NT2/D1 (cell line): ENCODE data around the gene RNF212.

Experiments
- DNase-seq: peaks from one replicate; pipeline ENCODE4 v3.0.0-alpha.2; 2011; ENCODE audit warnings: low read depth, low spot score
- H3K27me3 ChIP-seq: 2 replicates; pipeline ENCODE4 v1.6.0; 2011; ENCODE audit warnings: mild to moderate bottlenecking; ENCODE audit not compliant: insufficient read length, insufficient read depth
- H3K36me3 ChIP-seq: 2 replicates; pipeline ENCODE4 v1.6.1; 2011; ENCODE audit warnings: mild to moderate bottlenecking, low read length, mixed read lengths; ENCODE audit not compliant: insufficient read depth, insufficient read length
- H3K4me1 ChIP-seq: 2 replicates; pipeline ENCODE4 v1.5.1; 2011; ENCODE audit not compliant: insufficient read depth, insufficient read length
- H3K4me3 ChIP-seq: 2 replicates; pipeline ENCODE4 v1.5.1; 2011; ENCODE audit warnings: low read depth; ENCODE audit not compliant: insufficient read length
- H3K9ac ChIP-seq: 2 replicates; pipeline ENCODE4 v1.6.0; 2011; ENCODE audit warnings: low read depth; ENCODE audit not compliant: insufficient read length
- H3K9me3 ChIP-seq: 2 replicates; pipeline ENCODE4 v1.5.1; 2011; ENCODE audit warnings: mild to moderate bottlenecking, low read length; ENCODE audit not compliant: insufficient read depth
- SUZ12 ChIP-seq: IDR thresholded peaks from 2 replicates; pipeline ENCODE4 v1.6.1; 2011; ENCODE audit not compliant: insufficient read length, insufficient read depth; ENCODE audit errors: extremely low read depth
- YY1 ChIP-seq: IDR thresholded peaks from 2 replicates; pipeline ENCODE4 v1.6.1; 2011; ENCODE audit not compliant: insufficient read length, insufficient read depth
- ZNF274 ChIP-seq: IDR thresholded peaks from 2 replicates; pipeline ENCODE4 v1.6.1; 2011; ENCODE audit warnings: mild to moderate bottlenecking, low read depth, low read length

The RNF212 gene, protein sequence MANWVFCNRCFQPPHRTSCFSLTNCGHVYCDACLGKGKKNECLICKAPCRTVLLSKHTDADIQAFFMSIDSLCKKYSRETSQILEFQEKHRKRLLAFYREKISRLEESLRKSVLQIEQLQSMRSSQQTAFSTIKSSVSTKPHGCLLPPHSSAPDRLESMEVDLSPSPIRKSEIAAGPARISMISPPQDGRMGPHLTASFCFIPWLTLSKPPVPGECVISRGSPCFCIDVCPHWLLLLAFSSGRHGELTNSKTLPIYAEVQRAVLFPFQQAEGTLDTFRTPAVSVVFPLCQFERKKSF

DNA sequence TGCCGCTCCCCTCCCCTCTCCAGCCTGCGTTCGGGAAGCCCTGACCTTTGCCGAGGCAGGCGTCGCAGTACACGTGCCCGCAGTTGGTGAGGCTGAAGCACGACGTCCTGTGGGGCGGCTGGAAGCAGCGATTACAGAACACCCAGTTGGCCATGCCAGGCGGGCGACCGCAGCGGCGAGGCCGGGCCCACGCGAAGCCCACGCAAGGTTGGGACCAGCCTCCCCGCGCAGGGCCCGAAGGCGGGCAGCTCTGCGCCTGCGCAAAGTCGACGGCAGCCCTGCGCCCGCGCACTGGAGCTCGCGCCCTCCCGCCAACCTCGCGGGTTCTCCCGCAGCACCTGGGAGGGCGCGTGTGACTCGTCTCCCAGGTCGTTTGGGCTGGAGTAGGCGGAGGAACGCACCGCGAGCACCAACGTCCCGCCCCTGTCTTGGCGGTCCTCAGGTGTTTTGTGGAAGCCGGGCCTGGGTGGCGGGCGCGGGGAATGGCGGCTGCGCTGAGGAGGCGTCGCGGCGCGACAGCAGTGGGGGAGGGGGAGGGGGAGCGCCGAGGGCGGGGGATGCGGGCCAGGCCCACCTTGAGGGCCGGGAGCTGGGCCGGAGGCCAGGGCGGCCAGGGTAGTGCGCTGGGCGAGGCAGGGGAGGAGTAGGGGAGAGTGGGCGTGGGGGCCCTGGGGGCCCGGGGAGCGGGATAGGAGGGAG, at the start of gene RNF212:
Gene RNF212 (minus strand): TSS at position 254 of the 699 bp plus-strand sequence. CDS start 100 bp downstream, at position 154.
- no peak within 1 kb of the TSS for H3K4me3 ChIP-seq

DNA sequence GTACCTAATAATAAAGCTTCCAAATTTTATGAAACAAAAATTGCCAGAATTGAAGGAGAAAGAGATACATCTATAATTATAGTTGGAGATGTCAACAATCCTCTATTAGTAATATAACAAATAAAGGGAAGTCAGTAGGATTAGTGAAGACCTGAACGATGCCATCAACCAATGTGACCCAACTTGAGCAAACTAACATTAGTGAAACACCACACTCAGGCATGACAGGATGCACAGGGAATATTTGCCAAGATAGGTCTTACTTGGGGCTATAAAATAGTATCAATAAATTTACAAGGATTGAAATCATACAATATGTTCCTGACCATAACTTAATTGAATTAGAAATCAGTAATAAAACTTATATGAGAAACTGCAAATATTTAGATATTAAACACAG, 47.0 kb upstream of the RNF212 start:
- Histone ChIP-seq H3K27me3 (peaks cover 3% of the 10 kb centered on the region), H3K36me3 (no peaks in the 10 kb centered on the region), H3K4me3 (no peak overlapping the region), H3K9me3 (peaks cover 24% of the 10 kb centered on the region; the same call in 1 of the 2 replicates), H3K9ac (no peak overlapping the region), H3K4me1 (no peaks in the 10 kb centered on the region)
- TF ChIP-seq SUZ12 (no peak), ZNF274 (no peak), YY1 (no peak)
- no peak for DNase-seq

More for the DNA sequence above, at the start of gene RNF212:
- Histone ChIP-seq H3K4me1 (peaks cover 3% of the 10 kb centered on the region), H3K9ac (no peak within 1 kb of the TSS), H3K36me3 (no peaks in the 10 kb centered on the region), H3K27me3 (no peaks in the 10 kb centered on the region), H3K9me3 (no peaks in the 10 kb centered on the region)
- no peak for DNase-seq
- TF ChIP-seq ZNF274: no peak
- no peak for TF ChIP-seq YY1
- no peak for TF ChIP-seq SUZ12

DNA sequence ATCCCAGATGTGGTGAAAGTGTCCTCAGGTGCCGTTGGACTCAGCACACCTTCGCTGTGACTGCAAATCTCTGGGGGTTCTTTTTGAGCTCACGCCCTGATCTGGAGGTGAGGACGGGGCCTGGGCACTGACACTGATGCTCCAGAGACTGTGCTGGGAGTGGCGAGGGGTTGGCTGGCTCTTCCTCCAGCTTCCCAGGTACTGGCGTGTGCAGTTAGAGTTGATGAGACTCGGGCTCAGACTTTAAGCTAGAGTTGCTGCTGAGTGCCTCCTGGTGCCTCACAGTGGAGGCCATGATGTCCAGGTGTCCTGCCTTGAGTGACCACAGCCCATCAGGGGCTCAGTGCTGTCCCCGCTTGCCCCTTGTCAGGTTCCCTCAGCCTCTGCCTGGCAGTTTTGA, 42.7 kb upstream of the RNF212 start:
- Histone ChIP-seq H3K9ac (no peak overlapping the region), H3K4me3 (no peak overlapping the region), H3K27me3 (peaks cover 3% of the 10 kb centered on the region), H3K9me3 (peaks cover 23% of the 10 kb centered on the region; the same call in 1 of the 2 replicates), H3K4me1 (no peaks in the 10 kb centered on the region), H3K36me3 (no peaks in the 10 kb centered on the region)
- no peak for TF ChIP-seq SUZ12
- TF ChIP-seq YY1: no peak
- TF ChIP-seq ZNF274: no peak
- DNase-seq: no peak

DNA sequence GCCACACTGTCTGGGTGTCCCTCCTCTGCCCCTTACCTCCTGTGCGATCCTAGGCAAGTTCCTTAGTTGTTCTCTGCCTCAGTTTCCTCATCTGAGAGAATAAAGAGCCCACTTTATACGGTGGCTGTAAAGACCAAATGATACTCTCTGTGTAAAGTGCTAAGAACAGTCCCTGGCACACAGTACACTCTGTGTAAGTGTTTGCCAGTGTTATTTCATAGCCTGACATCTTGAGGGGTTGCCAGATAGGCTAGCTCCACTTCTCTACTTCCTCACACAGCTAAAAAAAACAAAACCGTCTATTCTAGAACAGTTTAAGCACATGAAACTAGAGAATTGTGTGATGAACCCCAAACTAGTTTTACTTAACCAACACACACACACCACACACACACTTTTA, 42.0 kb upstream of the RNF212 start:
- Histone ChIP-seq H3K9me3 (peaks cover 31% of the 10 kb centered on the region; the same call in 1 of the 2 replicates), H3K4me1 (no peaks in the 10 kb centered on the region), H3K4me3 (no peak overlapping the region), H3K27me3 (peaks cover 3% of the 10 kb centered on the region), H3K9ac (no peak overlapping the region), H3K36me3 (no peaks in the 10 kb centered on the region)
- no peak for DNase-seq
- TF ChIP-seq SUZ12 (no peak), ZNF274 (no peak), YY1 (no peak)

DNA sequence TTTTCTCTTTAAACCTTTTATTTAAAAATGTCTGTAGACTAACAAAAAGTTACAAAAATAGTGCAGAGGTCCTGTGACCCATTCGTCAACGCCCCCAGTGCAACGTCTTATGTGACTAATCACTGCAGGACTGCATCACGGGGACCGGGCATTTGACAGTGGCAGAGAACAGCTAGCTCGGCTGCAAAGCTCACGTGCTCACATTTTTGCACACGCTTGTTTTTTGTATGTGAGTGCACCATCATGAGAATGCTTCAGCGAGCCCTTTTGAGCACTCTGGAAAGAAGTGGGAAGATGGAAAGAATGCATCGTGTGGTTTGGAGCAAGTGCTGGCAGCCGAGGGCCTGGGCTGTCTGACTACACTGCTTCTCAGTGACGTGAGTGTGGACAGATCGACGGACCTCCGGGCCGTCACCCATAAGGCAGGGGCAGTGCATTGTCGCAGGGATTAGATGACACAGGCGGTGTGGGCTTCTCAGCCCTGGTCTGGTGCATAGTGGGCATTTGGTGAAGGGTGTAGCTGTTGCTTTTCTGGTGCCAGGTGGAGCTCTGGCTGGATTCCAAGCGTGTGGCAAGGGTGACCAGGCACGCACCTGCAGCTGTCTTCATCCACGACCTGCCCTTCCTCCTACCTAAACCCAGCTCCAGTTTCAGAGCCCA, 41.3 kb upstream of the RNF212 start:
- Histone ChIP-seq H3K4me3 (no peak overlapping the region), H3K9ac (no peak overlapping the region), H3K9me3 (peaks cover 38% of the 10 kb centered on the region; the same call in 1 of the 2 replicates), H3K36me3 (no peaks in the 10 kb centered on the region), H3K27me3 (peaks cover 3% of the 10 kb centered on the region), H3K4me1 (no peaks in the 10 kb centered on the region)
- no peak for DNase-seq
- TF ChIP-seq ZNF274 (no peak), SUZ12 (no peak), YY1 (no peak)

DNA sequence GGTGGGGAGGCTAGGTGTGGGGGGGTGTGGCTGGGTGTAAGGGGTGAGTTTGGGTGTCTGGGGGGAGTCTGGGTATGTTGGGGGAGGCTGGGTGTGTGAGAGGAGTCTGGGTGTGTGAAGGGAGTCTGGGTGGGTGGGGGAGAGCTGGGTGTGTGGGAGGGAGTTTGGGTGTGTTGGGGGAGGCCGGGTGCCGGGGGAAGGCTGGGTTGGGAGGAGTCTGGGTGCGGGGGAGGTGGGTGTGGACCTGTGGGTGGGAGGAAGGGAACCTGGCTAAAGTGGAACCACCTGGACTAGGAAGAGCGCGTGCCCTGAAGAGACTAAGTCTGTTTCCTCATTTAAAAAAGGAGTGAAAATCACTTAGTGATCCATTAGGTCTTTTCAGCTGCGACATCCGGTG, 40.8 kb upstream of the RNF212 start:
- no peak overlapping the region for H3K9ac ChIP-seq
- TF ChIP-seq SUZ12 (no peak), YY1 (no peak), ZNF274 (no peak)
- H3K9me3 ChIP-seq: peaks cover 40% of the 10 kb centered on the region; the same call in 1 of the 2 replicates
- H3K36me3 ChIP-seq: no peaks in the 10 kb centered on the region
- DNase-seq: no peak
- H3K4me3 ChIP-seq: no peak overlapping the region
- H3K4me1 ChIP-seq: no peaks in the 10 kb centered on the region
- H3K27me3 ChIP-seq: peaks cover 3% of the 10 kb centered on the region

DNA sequence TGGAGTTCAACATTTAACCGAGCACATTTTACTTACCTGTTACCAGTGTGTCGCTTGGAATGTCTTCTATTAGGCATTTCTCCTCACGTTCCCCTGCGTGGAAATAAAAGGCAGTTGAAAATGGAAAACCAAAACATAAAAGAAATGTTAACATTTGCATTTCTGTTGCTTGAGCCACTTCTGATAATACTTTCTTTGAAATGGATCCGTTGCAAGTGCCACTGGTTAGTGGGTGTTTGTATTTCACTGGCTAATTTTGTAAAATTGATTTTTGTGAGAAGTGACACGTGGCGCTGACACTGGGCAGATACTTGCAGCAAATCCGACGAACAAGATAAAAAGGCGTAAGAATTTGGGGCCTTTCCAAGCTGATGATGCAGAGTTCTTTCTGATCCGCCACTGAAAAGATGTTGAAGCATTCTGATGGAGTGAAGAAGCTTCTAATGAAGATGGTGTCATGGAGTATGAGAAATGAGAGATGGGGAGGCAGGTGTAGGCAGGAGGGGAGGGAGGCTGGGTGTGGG, 40.3 kb upstream of the RNF212 start:
- no peak for DNase-seq
- Histone ChIP-seq H3K9me3 (peaks cover 35% of the 10 kb centered on the region; the same call in 1 of the 2 replicates), H3K4me1 (no peaks in the 10 kb centered on the region), H3K4me3 (no peak overlapping the region), H3K27me3 (peaks cover 3% of the 10 kb centered on the region), H3K9ac (no peak overlapping the region), H3K36me3 (no peaks in the 10 kb centered on the region)
- TF ChIP-seq YY1: no peak
